RWPE1 (cell line): ENCODE data around the gene RLIM.
"Not testable (repeated sequence)": the region's sequence is repeated elsewhere in the genome, so short reads cannot be mapped to it uniquely, and the experiment has no call there.

Source experiments
- CTCF ChIA-PET: fragments of 350-600 bp; sonication (Branson Sonifier 250); formaldehyde crosslinking; extraction: SDS; loops from one replicate; lab custom pipeline; 2021; lab: Yijun Ruan, JAX
- POLR2A ChIA-PET: fragments of 400-600 bp; formaldehyde crosslinking; extraction: SDS; loops from one replicate; lab custom pipeline; 2020; ENCODE audit warnings: antibody characterized with exemption; ENCODE audit not compliant: low non-redundant PET; lab: Yijun Ruan, JAX
- DNase-seq: peaks from one replicate; pipeline ENCODE4 v3.0.0; 2012; ENCODE audit warnings: low spot score
- H3K27ac ChIP-seq: fragments of 450-650 bp; 2 replicates; pipeline ENCODE4 v1.5.1; 2017
- CTCF ChIP-seq: fragments of 450-650 bp; conservative IDR thresholded peaks from 2 replicates; pipeline ENCODE4 v1.5.1; 2017; ENCODE audit warnings: low read depth, mild to moderate bottlenecking

The RLIM gene

GRCh38 chrX:74614093-74614909 lies at the start of gene RLIM:
TSS of gene RLIM (minus strand) at chrX:74614624. CDS start at chrX:74595977, 18,647 bp downstream.
- CTCF ChIA-PET, result no interaction called here
- peak; percentile 89 for DNase-seq
- H3K27ac ChIP-seq, result peak within 1 kb of the TSS; percentile 85
- no peak for TF ChIP-seq CTCF
- POLR2A ChIA-PET, result interaction anchor here (0.6 kb wide), 1 partner anchor 16 kb away, joined by 3 read pairs; no protein-coding TSS in a partner anchor

- no peak for TF ChIP-seq CTCF
Observed at GRCh38 chrX:74656079-74656745, 41.8 kb upstream of the RLIM start.

GRCh38 chrX:74654953-74655352 lies 40.5 kb upstream of the RLIM start:
- POLR2A ChIA-PET, CTCF ChIA-PET, DNase-seq, H3K27ac ChIP-seq: not testable (repeated sequence)

More at GRCh38 chrX:74656079-74656745, 41.8 kb upstream of the RLIM start:
- H3K27ac ChIP-seq, result no peak overlapping the region
- CTCF ChIA-PET, result no interaction called here
- POLR2A ChIA-PET, result no interaction called here
- no peak for DNase-seq

- no peak overlapping the region for H3K27ac ChIP-seq
- TF ChIP-seq CTCF, result no peak
- peak; percentile 4 for DNase-seq
- POLR2A ChIA-PET, result no interaction called here
- CTCF ChIA-PET, result no interaction called here
Observed at GRCh38 chrX:74636749-74637314, 22.4 kb upstream of the RLIM start.

GRCh38 chrX:74613370-74614092 lies 893 bp downstream of the RLIM start:
- TF ChIP-seq CTCF, result no peak
- ChIA-PET POLR2A (interaction anchor here (0.6 kb wide), 1 partner anchor 802 kb away, joined by 4 read pairs; no protein-coding TSS in a partner anchor), CTCF (interaction anchor here (0.6 kb wide), 1 partner anchor 8 kb away, joined by 5 read pairs; no protein-coding TSS in a partner anchor)
- peak overlapping the region; percentile 85 for H3K27ac ChIP-seq
- peak; percentile 18 for DNase-seq

GRCh38 chrX:74606799-74607198 lies 7.6 kb downstream of the RLIM start:
- TF ChIP-seq CTCF, result no peak
- H3K27ac ChIP-seq, result no peak overlapping the region
- no peak for DNase-seq
- ChIA-PET POLR2A (no interaction called here), CTCF (no interaction called here)
